HuH-7 (cell line): ENCODE data around the gene MARCHF3.
"Not testable (repeated sequence)": the region's sequence is repeated elsewhere in the genome, so short reads cannot be mapped to it uniquely, and the experiment has no call there.

ENCODE experiments used
- DNase-seq: peaks from one replicate; pipeline ENCODE4 v3.0.0; 2011; ENCODE audit warnings: low spot score

The MARCHF3 gene

DNA sequence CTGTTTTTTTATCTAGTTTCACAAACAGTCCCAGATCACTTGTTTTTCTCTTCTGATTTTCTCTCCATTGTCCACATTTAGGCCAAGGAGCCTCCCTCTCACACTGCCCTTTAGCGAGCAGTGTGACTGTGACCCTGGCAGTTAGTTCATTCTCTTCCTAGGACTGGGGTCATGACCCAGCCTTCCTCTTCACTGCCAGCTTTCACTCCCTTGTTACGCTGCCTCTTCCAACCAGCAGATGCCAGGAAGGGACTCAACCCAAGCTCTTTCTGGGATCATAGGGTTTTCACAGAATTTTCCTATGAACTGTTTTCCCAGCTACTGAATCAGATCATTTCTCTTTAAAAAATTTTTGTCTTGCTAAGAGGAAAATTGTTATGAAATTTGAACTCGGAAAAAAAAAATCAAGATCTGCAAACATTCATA is 182.5 kb downstream of the MARCHF3 start:
- DNase-seq, result no peak

DNA sequence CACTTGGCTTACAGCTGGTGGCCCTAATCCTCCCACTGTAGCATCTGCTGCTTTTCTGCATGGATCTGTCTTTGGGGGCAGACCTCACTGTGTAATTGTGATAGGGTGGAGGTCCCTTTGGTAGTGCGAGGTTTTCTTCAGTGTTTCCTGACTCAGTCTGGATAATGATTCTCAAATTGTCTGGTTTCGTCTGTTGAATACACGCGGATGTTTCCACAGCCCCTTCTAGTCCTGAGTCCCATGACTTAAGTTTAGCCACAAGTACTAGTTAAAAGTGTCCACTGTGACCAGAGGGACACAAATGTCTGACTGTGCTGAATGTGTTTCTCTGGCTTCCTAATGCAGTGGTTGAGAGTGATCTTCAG is 182.9 kb downstream of the MARCHF3 start:
- no peak for DNase-seq

DNA sequence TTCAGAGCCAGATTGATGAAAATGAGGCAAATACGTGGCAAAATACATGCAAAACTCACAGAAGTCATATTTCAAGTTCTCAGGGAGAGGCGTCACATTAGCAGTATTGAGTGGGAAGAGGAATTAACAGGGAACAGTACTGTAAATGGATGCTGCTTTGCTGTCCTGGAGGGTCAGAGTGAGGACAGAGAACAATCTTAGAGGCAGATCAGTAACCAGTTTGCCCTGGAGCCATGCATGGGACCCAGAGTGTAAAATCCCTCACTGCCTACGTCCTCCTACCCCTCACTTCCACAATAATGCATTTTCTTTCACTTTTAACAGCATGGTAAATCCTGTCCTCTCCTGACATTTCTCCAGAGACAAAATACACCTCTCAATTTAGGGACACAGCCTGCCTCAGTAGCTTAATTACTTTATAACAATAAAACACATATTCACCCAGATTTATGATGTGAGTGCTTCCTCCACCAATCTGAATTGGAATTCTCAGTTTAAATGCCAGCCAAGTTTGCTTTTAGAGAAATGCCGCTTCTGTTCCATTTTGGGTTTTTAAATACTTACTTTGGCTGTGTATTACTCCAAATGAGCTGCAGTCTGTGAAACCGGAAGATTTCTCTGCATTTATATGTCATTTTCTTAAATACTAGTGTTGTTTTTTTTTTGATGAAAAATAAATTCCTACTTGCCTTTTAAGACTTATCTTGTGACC is 183.5 kb downstream of the MARCHF3 start:
- DNase-seq, result no peak

GRCh38 chr5:126846344-126846743 is 184.0 kb downstream of the MARCHF3 start:
- no peak for DNase-seq

DNA sequence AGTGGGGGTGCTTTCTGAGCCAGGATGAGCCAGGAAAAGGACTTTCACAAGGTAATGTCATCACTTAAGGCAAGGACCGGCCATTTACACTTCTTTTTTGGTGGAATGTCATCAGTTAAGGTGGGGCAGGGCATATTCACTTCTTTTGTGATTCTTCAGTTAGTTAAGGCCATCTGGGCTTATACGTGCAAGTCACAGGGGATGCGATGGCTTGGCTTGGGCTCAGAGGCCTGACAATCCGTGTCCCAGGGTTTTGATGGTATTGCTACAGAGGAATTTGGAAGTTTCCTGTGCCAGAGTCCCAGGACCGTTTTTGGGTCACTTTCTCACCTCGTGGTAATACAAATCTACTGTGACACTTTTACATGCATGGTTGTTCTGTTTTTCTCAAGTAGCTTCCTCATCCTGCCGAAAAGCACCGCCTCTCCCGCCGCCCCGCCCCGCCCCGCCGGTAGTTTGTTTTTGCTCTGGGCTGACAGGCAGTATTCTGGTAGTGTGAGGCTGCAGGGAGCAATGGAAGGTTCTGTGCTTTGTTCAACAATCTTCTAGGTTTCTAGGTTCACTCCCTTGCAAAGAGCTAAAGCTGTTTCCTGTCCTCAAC is 184.8 kb downstream of the MARCHF3 start:
- not testable (repeated sequence) for DNase-seq

- DNase-seq, result not testable (repeated sequence)
These were observed 187.0 kb downstream of the MARCHF3 start for GRCh38 chr5:126843375-126843774.

GRCh38 chr5:126839407-126839806 is 191.0 kb downstream of the MARCHF3 start:
- DNase-seq, result not testable (repeated sequence)

- DNase-seq, result no peak
These were observed 192.3 kb downstream of the MARCHF3 start for GRCh38 chr5:126837906-126838539.

DNA sequence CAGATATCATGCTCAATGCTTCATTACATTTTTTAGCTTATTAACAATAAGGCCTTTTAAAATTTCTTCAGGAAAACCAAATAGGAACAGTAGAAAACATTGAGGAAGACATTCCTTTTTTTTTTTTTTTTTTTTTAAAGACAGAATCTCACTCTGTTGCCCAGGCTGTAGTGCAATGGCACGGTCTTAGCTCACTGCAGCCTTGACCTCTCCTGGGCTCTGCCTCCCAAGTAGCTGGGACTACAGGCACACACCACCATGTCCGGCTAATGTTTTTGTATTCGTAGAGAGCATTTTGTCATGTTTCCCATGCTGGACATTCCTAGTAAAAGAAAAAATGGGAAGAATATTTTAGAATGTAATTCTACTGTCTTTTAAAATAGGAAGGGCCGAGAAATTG is 193.1 kb downstream of the MARCHF3 start:
- no peak for DNase-seq

GRCh38 chr5:126836778-126837177 is 193.6 kb downstream of the MARCHF3 start:
- DNase-seq, result no peak

GRCh38 chr5:126831156-126831555 is 199.2 kb downstream of the MARCHF3 start:
- DNase-seq, result no peak

DNA sequence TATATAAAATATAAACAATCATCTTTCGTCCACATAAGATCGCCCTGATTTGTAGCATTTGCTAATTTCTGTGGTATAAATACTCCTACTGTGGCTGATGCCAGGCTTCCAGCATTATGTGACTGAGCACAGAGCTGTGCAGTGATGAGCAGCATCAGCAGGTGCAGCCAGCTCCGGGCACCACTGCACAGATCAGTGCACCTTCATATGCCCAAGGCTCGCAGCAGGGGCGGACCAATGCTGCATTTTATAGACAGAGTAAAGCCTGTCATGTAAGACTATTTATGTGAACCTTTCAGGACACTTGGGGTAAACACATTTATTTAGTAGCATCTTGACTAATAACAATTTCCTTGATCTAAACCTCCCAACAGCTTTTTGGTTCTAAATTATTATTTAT is 200.3 kb downstream of the MARCHF3 start:
- DNase-seq, result no peak

DNA sequence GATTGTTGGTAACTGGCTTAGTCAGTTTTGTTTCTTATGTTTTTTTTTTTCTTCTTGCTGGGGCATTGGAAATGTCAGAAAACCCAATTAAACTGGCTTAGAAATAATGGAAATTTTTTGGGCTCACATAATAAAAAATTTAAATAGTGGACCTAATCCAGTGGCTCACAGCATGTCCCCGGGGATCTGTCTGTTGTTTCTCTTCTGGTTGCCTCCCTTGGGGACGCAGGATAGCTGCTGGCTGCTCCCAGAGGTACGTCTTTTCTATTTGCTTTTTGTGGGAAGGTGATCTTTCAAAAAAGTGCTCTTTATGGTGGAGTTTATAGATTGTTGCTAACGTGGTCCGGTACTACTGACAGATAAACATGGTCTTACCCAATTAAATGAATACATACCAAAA is 201.3 kb downstream of the MARCHF3 start:
- no peak for DNase-seq

- no peak for DNase-seq
These were observed 203.6 kb downstream of the MARCHF3 start for GRCh38 chr5:126826619-126827215.

DNA sequence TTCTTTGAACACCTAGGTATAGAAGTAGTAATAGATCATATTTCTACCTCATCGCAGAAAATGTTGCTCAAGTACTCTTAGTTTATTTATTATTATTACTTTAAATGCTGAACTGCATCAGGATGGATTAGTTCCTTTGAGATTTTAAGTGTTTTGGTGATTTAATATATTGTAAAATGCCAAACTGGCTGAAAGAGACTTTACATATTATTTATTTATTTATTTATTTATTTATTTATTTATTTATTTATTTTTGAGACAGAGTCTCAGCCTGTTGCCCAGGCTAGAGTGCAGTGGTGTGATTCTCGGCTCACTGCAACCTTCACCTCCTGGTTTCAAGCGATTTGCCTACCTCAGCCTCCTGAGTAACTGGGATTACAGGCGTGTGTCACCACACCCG is 211.1 kb downstream of the MARCHF3 start:
- no peak for DNase-seq

GRCh38 chr5:126818736-126819135 is 211.6 kb downstream of the MARCHF3 start:
- no peak for DNase-seq
